Epithelial cell of esophagus (primary cell): ENCODE results near the gene GPATCH4.

Experiments used
- DNase-seq: peaks from one replicate; pipeline ENCODE4 v3.0.0; 2010; ENCODE audit warnings: low read depth
- H3K4me3 ChIP-seq: 2 replicates; pipeline ENCODE4 v1.5.1; 2011; ENCODE audit warnings: mild to moderate bottlenecking, low read length, control low read depth
- CTCF ChIP-seq: IDR thresholded peaks from 2 replicates; pipeline ENCODE4 v1.5.1; 2011; ENCODE audit warnings: low read depth, mild to moderate bottlenecking, low read length, control low read depth, inconsistent platforms; ENCODE audit not compliant: insufficient read depth; ENCODE audit errors: missing control alignments

The GPATCH4 gene

DNA sequence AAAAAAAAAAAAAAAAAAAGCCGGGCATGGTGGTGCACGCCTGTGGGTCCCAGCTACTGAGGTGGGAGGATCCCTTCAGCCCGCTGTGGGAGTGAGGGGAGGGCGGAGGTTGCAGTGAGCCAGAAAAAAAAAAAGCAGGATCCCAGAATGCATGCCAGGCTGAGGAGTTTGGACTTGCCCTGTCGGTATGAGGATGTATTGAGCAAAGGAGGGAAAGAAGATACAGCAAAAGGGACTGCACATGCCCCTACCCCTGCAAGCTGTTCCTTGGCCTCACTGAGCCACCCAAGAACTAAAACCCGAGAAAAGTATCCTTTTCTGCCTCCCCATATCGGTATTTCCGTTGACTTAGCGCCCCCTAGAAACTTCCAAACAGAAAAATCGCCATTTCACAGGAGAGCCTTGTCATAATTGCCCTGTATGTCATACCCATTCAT lies 1.3 kb upstream of the GPATCH4 start:
- no peak overlapping the region for H3K4me3 ChIP-seq
- TF ChIP-seq CTCF = peak; percentile 20
- peak; percentile 85 for DNase-seq

GRCh38 chr1:156601892-156602291 lies 613 bp upstream of the GPATCH4 start:
- no peak for TF ChIP-seq CTCF
- peak; percentile 19 for DNase-seq
- H3K4me3 ChIP-seq = peak overlapping the region; percentile 95

GRCh38 chr1:156600733-156601121 lies 552 bp downstream of the GPATCH4 start:
- DNase-seq = peak; percentile 21
- peak overlapping the region; percentile 95 for H3K4me3 ChIP-seq
- no peak for TF ChIP-seq CTCF

DNA sequence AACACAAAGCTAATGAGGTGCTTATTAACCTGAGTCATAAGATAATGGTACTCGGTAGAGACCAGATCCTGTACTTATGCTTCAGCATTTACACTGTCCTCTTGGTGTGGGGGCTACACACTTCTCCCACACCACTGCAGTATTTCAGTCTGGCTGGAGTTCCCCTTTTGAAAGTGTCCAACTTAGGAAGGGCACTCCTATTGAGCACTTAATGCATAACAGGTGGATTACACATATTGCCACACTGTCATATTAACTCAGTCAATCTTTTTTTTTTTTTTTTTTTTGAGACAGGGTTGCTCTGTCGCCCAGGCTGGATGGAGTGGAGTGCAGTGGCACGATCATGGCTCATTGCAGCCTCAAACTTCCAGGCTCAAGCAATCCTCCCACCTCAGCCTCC lies 1.5 kb downstream of the GPATCH4 start:
- peak; percentile 27 for TF ChIP-seq CTCF
- no peak overlapping the region for H3K4me3 ChIP-seq
- DNase-seq = peak; percentile 43

- H3K4me3 ChIP-seq = no peak overlapping the region
- TF ChIP-seq CTCF = no peak
- no peak for DNase-seq
These were observed 2.4 kb downstream of the GPATCH4 start for GRCh38 chr1:156598731-156599432.

DNA sequence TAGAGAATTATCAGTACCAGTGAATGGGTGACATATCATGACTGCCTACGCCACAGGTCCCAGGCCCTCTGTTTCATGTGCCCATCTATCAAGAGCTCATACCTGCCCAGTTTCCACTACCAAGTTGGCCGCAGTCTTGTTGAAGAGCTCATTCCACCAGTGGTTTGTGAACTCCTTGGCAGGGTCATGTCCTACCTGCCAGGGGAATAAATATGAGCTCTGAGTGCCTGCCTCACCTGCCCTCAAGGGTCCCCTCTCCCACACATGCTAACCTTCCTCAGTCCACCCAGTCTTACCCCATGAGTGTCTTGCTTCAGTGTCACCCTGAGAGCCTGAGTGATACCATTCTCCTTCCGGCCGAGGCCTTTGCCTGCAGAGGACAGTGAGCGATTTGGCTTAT lies 3.2 kb downstream of the GPATCH4 start:
- DNase-seq = no peak
- no peak for TF ChIP-seq CTCF
- no peak overlapping the region for H3K4me3 ChIP-seq

DNA sequence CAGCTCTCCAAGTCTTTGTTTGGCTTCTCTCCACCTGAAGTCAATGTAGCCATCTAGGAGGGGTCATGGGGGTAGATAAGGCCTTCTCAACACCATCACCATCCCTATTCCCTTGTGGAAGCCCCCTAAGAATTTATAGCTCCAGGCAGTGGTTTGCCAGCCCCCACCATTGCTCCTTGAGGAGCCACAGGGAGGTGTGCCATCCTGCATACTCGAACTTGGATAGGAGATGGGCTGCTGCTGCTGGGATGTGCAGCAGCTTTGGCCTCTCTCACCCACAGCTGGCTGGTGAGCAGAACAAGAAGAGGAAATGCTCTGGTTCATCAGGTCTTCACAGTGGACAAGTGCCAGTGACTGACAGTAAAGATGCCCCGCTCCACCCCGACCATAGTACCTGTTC lies 4.9 kb downstream of the GPATCH4 start:
- DNase-seq = no peak
- H3K4me3 ChIP-seq = no peak overlapping the region
- no peak for TF ChIP-seq CTCF
